ENCODE results near the gene AGTR1.

GRCh38 chr3:148748283-148748682, 50.6 kb downstream of the AGTR1 start:
- TF ChIP-seq POLR2AphosphoS5 (IDR thresholded peaks at IDR 0.05; ENCODE audit: low read depth, low read length) (no peak), POLR2A (IDR thresholded peaks at IDR 0.05; ENCODE audit: low read depth, low read length) (no peak), TAF1 (IDR thresholded peaks at IDR 0.05; ENCODE audit: borderline replicate concordance, low read depth, low read length) (no peak)

Measured in GM12892 (cell line).